NCI-H128 (cell line): ENCODE data around the gene ATCAY.
A peak's percentile ranks its signal among the peaks of the same experiment; 100 is the strongest.
"Not testable (repeated sequence)": the region's sequence is repeated elsewhere in the genome, so short reads cannot be mapped to it uniquely, and the experiment has no call there.

Source experiments
- DNase-seq: peaks from one replicate; lab custom pipeline; 2025; ENCODE audit not compliant: unreplicated experiment; lab: John Stamatoyannopoulos, UW

The ATCAY gene

GRCh38 chr19:3967983-3968382, 87.5 kb downstream of the ATCAY start:
- DNase-seq = not testable (repeated sequence)

DNA sequence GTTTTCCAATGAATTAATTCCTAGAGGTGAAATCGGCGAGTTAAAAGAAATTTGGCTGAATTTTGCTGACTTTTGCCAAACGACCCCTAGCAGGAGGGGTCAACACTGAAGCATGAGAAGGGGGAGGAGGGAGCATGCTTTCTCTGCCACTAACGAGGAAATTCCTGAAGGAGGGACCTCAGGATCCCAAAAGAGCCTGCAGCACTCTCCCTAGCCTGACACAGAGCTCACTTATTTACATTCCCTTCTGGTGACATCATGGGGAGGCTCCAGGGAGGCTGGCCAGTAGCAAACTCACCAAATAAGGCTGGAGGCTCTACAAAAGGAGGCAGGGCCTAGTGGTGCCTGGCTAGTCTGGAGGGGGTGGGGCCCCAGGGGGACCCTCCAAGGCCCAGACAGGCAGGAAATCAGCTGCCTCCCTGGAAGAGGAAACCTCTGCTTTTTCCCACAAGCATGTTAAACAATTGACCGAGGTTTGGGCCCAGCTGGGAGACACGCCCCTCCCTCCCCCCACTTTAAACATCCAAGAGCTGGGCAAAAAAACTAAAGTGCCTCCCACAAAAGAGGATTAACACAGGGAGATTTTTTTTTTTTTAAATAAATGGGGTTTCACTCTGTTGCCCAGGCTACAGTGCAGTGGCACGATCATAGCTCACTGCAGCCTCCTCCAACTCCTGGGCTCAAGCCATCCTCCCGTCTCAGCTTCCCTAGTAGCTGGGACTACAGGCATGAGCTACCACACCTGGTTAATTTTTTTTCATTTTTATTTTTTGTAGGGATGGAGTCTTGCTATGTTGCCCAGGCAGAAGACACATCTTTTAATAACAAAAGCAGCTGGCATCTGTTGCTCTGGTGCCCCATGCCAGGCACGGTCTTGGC, 88.3 kb downstream of the ATCAY start:
- no peak for DNase-seq

DNA sequence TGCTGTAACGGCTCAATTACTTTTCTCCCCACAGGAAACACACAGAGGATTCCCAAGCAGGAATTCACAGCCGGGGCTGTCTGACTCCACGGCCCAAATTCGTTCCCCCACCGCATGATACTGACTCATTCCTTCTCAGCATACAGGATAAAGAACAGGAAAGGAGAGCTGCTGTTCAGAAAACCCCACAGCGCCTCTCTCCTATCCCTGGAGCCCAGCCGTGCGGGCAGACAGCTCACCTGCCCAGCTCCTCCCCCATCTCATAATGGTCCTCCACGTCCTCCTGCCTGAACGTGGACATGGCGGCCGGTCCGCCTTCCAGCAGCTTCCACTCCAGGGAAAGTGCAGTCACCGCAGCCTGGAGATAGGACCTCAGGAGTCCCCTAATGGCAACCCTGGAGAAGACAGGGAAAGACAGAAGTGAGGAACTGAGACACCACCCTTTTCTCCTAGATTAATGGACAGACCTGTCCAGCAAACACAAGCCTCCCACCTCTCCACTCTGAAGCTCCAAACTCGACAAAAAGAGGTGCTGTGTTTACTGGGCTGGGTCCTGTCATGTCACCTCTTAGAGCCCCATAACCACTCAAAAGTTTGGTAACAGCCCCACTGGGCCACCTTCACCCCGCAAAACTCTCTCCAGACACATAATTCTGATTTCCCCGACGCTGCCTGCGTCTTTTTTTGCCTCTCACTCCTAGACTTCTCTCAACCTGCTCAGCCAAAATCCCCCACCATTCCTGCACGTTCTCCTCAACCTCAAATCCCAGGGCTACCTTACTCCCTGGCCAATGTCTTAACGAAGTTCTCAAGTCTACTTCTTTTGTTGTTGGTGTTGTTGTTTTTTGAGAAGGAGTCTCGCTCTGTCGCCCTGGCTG, 89.2 kb downstream of the ATCAY start:
- no peak for DNase-seq

DNA sequence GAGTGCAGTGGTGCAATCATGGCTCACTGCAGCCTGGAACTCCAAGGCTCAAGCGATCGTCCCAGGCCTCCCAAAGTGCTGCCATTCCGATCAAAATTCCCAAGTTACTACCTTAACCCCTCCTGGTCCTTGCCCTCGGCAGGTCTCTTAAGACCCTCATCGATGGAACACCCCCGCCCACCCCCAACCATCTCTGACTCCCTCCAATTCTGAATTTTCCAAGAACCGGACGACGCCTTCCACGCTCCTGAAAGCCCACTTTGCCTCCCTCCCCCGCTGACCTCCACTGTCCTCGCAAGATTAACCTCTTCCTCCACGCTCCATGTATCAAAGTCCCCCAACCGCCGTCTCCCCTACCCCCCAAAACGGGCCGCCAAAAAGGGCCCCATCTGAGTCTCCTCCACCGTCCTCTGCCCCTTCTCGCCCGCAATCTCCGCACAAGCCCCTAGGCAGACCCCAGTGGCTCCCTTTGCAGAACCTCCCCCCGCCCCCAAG, 89.9 kb downstream of the ATCAY start:
- DNase-seq = no peak

- DNase-seq = peak; percentile 96
Measured at GRCh38 chr19:3970808-3971598, 90.5 kb downstream of the ATCAY start, which contains the start of gene DAPK3. DAPK3 (minus strand) TSS chr19:3971099; CDS start chr19:3969735, 1,364 bp downstream.

- DNase-seq = no peak
Measured at GRCh38 chr19:3975144-3975543, 94.7 kb downstream of the ATCAY start.

- DNase-seq = no peak
Measured at GRCh38 chr19:3975637-3976087, 95.2 kb downstream of the ATCAY start.

DNA sequence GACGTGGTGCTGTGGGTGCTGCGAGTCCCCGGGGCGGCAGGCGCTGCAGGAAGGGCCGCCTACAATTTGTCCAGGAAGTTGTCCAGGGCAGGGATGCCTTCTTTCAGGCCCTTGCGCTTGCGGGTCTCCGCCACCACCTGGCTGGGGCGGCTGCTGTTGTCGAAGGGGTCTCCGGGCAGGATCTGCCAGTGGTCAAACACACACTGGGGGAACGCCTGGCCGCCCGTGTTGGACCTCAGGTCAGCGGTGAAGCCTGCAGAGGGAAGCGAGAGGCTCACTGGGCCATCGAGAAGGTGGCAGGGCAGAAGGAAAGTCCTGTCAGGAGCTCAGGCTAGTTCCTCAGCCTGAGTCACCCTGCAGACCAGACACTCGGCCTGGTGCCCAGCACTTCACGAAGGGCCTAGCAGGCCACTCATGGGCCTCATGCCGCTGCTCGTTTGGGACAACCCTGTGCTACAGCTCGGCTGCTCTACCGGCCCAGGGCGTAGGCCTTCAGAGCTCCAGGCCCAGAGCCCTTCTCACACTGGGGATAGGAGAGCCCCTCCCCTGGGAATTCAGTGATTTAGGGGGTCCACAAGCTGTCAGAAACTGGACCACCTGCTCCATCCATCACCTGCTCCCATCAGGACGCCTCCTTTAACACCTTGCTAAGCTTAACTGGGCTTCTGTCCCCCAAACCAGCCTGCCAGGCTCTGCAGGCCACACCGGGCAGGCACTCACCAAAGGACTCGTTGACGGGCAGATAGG, 96.2 kb downstream of the ATCAY start:
- no peak for DNase-seq
